Body of pancreas (tissue), 4 donors: ENCODE measurements around the gene NEK11.

Experiments used
- POLR2A ChIP-seq, 3 donors: fragments of 450-650 bp; IDR thresholded peaks; one replicate each; pipeline ENCODE4 v1.6.1; 2016; ENCODE audit warnings: antibody characterized with exemption in 3 of 3, mild to moderate bottlenecking in 2 of 3
- TF ChIP-seq, protein P1 (sequence below), 7 experiments: fragments of 450-650 bp in 4 of 7; fragments of 200-600 bp in 3 of 7; sonication (generic) in 3 of 7; IDR thresholded peaks; one replicate each; pipeline ENCODE4 v1.5.1; 2016 to 2019; ENCODE audit warnings: antibody characterized with exemption in 7 of 7

DNA sequence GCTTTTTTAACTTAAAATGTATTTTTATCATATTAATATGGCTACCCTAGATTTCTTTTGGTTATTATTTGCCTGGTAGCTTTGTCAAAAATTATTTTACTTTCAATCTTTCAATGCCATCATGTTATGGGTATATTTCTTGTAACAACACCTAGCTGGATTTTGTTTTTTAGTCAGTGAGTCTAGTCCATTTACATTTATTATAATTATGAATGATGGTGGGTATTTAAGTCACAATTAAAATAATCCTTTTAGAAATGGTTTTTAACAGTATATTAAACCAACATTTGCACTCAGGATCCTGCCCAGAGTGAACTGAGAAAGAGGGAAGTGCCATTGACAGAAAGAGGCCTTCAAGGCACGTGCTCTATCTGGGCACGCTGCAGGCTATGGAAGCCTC is 315.1 kb downstream of the NEK11 start:
- TF ChIP-seq, protein P1, sequence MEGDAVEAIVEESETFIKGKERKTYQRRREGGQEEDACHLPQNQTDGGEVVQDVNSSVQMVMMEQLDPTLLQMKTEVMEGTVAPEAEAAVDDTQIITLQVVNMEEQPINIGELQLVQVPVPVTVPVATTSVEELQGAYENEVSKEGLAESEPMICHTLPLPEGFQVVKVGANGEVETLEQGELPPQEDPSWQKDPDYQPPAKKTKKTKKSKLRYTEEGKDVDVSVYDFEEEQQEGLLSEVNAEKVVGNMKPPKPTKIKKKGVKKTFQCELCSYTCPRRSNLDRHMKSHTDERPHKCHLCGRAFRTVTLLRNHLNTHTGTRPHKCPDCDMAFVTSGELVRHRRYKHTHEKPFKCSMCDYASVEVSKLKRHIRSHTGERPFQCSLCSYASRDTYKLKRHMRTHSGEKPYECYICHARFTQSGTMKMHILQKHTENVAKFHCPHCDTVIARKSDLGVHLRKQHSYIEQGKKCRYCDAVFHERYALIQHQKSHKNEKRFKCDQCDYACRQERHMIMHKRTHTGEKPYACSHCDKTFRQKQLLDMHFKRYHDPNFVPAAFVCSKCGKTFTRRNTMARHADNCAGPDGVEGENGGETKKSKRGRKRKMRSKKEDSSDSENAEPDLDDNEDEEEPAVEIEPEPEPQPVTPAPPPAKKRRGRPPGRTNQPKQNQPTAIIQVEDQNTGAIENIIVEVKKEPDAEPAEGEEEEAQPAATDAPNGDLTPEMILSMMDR (IDR thresholded peaks at IDR 0.05), result no peak
- TF ChIP-seq POLR2A (IDR thresholded peaks at IDR 0.05), result no peak
